NOMO-1 (cell line): Measurements from ENCODE around the gene MEST.
A peak's percentile ranks its signal among the peaks of the same experiment; 100 is the strongest.
"Not testable (repeated sequence)": the region's sequence is repeated elsewhere in the genome, so short reads cannot be mapped to it uniquely, and the experiment has no call there.

Experiments
- DNase-seq, 2 experiments: peaks; one replicate each; lab custom pipeline; 2025; ENCODE audit not compliant: unreplicated experiment in 2 of 2; lab: John Stamatoyannopoulos, UW

MEST gene, protein sequence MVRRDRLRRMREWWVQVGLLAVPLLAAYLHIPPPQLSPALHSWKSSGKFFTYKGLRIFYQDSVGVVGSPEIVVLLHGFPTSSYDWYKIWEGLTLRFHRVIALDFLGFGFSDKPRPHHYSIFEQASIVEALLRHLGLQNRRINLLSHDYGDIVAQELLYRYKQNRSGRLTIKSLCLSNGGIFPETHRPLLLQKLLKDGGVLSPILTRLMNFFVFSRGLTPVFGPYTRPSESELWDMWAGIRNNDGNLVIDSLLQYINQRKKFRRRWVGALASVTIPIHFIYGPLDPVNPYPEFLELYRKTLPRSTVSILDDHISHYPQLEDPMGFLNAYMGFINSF

DNA sequence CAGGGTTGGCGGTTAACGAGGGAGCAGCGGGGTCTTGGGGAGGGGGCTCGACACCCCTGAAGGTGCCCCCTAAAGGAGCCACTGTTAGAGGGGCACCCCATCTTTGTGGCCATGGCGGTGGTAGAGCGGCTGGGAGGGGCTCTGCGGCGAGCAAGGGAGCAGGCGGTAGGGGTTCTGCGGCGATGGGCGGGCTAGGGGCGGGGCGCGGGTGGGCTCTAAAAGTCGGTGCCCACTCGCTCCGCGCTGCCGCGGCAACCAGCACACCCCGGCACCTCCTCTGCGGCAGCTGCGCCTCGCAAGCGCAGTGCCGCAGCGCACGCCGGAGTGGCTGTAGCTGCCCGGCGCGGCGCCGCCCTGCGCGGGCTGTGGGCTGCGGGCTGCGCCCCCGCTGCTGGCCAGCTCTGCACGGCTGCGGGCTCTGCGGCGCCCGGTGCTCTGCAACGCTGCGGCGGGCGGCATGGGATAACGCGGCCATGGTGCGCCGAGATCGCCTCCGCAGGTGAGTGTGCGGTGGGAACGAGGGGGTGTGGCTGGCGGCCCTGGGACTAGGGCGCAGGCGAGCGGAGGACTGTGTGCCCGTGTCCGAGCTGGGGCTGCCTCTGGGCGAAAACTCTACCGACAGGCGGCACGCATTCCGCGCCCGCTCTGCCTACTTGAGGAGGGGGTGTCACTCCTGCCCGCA is at the start of gene MEST:
TSS of gene MEST (plus strand) at position 245 of the 682 bp plus-strand sequence. CDS start at position 474, 229 bp downstream.
- no peak for DNase-seq

DNA sequence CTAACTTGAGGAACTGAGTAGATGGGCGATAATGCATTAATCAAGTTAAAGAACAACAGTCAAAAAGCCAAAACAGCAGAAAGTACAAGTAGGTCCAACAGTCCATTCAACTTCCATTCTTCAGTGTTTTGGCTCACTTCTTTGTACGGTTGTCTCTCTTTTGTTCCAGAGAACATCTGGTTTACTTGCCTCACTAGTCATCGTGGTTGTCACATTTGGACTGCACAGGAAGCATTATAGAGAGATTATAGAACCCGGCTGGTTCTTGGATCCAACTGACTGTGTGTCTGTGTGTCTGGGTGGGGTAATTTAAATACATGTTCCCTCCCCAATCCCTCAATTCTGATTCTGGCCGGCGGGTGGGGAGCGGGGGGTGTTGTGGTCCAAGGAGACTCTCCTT is 49.3 kb upstream of the MEST start:
- no peak for DNase-seq

DNA sequence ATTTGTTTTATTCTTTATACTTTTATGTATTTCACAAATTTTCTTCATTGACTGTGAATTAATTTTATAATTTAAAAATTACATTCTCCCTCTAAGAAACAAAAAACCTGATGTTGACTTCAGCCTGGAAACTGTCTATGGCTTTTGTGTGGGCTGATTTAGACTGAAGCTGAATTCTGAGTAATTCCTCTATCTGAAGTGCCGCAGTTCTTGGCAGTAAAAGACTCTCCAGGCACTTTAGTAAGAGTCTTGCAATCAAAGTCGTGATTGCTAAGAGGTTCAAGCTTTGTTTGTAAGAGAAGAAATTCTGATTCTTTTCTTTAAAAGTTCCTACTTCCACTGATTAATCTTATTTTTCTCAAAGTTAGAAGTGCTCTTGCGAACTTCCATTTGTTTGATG is 47.7 kb upstream of the MEST start:
- no peak for DNase-seq

DNA sequence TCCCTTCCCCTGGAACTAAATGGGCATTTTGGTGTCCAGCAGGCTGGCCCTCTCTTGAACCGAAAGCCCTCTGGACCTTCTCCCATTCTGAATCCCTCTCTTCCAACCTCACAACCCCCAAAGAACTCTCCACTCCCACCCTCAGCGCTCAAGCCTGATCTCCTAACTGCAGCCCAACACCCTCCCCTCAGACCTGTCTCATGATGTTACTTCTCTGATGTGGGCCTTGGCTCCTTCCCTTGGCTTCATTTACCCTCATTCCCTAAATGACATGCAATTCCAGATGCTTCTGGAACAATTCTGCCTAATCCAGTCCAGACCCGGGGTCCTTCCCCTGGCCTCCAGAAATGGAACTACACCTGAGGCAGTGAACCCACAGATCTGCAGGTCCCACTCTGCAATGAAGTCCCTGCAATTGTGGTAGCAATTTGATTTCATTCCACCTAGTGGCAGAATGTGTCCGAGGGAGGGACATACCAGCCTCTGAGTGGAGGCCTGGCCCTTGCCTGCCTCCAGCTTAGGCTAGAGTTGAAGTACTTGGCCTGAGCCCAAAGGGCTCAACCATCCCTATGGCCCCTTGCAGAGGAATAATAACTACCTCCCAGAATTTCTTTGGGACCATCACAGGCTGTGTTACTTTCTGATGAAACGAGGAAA is 47.0 kb upstream of the MEST start:
- no peak for DNase-seq

DNA sequence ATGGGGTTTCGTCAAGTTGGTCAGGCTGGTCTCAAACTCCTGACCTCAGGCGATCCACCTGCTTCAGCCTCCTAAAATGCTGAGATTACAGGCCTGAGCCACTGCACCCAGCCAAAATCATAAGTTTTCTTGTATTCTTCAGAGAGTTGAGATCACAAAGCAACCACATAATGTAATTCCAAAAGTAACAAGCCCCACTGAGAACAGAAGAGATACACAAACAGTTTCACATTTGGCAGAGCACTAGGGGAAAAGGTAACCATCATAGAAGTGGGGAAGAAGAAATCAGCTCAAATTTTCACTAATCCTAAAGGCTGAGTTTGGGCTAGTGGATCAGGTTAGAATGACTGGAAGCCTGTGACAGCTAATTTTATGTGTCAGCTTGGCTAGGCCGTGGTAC is 45.6 kb upstream of the MEST start:
- DNase-seq: no peak

DNA sequence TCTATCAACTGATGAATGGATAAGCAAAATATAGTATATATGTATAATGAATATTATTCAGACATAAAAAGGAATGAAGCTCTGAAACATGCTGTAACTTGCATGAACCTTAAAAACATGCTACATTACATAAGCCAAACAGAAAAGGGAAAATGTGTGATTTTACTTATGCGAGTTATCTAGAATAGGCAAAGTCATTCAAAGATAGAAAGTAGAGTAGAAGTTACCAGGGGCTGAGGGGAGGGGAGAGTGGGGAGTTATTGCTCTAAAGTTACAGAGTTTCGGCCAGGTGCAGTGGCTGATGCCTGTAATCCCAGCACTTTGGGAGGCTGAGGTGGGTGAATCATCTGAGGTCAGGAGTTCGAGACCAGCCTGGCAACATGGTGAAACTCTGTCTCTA is 40.5 kb upstream of the MEST start:
- DNase-seq: not testable (repeated sequence)

DNA sequence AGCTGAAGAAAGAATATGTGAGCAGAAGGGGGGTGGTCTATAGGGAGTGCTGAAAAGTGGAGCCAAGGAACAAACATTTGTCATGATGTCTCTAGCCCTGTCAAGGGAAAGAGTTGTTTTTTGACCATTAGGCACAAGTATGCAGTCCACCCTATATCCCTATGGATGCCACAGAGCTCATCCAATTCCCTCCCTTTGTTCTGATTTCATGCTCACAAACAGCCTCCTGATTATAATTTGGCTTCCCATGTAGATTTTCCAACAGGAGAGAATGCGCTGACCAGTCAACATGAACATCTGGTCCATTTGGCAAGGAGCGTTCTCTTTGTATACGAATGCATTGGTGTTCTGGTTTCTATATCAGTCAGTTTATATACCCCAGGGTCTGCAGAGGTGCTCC is 38.9 kb upstream of the MEST start:
- DNase-seq: no peak

DNA sequence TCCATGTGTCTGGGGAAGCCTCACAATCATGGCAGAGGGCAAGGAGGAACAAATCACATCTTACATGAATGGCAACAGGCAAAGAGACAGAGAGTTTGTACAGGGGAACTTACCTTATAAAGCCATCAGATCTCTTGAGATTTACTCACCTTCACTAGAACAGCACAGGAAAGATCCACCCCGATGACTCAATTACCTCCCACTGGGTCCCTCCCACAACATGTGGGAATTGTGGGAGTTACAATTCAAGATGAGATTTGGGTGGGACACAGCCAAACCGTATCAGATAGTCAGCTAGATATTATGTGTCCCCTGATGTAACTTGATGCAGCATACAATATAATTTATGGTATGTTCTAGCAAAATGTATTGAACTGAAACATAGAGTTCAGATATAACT is 36.9 kb upstream of the MEST start:
- DNase-seq: no peak

DNA sequence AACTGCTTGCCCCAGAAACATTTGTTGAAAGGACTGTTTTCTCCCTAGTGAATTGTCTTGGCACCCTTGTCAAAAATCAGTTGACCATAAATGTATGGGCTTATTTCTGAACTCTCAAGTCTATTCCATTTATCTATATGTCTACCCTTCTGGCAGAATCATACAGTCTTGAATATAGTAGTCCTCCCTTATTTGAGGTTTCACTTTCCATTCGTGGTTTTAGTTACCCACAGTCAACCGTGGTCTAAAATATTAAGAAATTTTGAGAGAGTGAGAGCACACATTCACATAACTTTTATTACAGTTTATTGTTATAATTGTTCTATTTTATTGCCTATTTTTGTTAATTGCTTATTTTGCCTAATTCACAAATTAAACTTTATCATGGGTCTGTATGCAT is 33.6 kb upstream of the MEST start:
- peak in 1 of 2 experiments; percentile 45 for DNase-seq

DNA sequence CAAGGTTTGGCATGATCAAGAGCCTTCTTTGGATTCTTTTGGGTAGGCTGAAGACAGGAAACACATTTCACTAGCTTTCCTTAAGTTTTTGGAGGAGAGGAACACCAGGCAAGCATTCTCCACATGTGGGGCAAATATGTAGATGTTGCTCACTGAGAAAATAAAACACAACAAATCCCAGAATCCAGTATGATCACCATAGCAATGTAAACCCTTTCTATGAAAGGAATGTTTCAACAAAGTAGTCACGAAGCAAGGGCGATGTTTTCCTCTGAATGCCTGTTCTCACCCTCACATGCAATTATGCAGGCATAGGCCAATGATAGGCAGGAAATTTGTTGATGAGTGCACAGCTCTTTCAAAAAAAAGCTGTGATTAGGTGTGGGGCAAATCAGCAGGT is 30.6 kb upstream of the MEST start:
- no peak for DNase-seq

DNA sequence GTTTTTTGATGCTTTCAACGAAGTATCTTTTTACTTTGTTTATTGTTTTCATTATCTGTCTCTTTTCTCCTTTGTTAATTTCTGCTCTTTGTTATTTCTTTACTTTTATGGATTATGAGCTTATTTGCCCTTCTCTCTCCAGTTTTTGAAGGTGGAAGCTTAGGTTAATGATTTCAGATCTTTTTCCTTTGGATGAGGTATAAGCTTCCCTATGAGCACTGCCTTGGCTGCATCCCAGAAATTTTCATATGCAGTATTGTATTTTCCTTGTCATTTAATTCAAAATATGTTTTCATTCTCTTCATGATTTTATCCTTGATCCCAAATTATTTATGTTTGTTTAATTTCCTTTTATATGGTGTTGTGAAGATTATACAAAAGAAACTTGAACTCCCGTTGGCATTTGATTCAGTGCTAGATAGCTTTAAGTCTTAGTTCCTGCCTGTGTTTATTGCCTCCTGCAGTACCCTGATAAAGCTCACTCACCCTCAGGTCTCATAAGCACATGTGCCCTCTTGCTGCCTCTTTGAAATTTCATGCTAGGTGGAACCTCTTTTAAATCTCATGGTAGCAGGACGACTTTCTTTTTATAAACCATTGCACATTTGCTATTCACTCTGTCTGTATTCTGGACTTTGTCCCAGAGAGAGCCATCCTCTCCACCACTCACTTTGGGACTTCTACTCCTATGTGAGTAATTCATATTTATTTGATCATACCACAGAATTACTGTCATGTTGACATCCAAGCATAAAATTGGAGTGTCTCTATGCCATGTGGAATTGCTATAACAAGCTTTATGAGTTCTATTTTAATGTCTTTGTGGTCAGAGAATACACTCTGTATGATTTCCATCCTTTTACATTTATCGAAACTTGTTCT is 28.1 kb upstream of the MEST start:
- no peak for DNase-seq

DNA sequence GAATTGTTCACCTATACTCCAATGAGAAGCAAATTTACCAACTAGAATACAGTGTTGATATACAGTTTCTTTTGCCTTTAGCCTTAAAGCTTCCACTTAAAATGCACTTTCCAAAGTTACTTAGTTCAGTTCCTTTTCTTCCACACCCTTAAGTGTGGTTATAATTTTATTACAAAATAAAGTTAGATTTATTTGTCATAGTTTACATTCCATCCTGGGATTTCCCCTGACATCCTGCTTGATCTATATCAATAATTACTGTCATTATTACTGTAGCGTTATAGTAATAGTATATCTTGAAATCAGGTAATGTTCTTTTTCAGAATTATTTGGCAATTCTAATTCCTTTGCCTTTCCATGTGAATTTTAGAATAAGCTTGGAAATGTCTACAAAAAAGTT is 23.3 kb upstream of the MEST start:
- no peak for DNase-seq

DNA sequence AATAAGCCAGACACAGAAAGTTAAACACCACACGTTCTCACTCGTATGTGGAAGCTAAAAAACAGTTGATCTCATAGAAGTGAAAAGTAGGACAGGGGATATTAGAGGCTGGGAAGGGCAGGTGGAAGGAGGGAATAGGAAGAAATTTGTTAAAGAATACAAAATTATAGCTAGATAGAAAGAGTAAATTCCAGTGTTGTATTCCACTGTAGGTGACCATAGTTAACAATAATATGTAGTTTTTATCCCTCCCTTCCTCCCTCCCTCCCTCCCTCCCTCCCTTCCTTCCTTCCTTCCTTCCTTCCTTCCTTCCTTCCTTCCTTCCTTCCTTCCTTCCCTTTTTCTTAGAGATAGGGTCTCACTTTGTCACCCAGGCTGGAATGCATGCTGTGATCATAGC is 19.9 kb upstream of the MEST start:
- no peak for DNase-seq

DNA sequence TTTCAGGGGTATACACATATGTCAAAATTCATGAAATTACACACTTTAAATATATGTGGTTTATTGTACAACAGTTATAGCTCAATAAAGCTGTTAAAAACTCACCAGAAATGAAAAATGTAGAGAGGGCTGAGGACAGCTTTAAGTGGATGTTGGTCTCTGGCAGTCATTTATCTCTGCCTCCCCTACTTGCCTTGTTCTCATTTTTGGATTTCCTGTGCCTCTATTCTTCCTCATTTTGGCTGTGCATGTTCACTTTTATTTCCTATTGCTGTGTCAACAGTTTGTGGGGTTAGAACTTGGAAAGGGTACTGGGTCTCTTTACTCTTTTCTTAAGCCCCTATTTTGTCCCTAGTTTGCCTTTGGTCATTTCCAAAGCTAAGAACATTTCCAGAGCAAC is 18.6 kb upstream of the MEST start:
- DNase-seq: peak; percentile 26 to 42

DNA sequence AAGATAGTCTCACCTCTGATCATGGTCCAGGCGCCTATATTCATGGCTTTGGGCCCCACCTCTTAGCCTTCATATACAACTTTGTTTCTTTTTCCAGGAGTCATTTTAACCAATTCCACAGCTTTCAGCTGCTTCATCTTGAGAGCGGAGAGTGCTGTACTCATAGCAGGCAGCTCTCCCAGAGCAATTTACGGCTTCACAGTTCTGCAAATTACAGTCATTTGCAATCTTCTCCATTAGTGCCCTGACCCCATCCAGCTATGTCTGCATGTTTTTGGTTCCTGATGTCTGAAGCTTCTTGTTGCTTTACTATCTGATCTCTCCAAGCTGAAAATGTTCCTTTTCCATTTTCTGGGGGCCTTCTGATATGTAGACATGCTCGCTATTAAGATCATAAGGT is 18.0 kb upstream of the MEST start:
- peak in 1 of 2 experiments; percentile 13 for DNase-seq

DNA sequence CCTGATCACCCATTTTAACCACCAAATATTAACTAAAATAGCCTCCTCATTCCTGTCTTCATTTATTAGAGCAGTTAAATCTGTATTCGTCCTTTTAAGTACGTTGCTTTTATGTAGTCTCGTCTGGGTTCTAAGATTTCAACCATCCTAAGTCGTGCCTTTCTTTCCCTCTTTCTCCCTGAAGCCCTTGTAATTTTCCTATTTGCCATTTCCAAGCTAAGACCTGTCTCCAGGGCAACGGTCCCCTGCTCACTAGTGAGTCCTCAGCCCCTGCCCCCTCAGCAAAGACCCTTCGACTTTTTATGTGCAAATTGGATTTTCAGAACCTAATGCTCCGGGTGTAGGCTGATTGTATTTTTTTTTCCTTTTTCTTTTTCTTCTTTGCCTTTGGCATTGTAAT is 16.1 kb upstream of the MEST start:
- DNase-seq: no peak

DNA sequence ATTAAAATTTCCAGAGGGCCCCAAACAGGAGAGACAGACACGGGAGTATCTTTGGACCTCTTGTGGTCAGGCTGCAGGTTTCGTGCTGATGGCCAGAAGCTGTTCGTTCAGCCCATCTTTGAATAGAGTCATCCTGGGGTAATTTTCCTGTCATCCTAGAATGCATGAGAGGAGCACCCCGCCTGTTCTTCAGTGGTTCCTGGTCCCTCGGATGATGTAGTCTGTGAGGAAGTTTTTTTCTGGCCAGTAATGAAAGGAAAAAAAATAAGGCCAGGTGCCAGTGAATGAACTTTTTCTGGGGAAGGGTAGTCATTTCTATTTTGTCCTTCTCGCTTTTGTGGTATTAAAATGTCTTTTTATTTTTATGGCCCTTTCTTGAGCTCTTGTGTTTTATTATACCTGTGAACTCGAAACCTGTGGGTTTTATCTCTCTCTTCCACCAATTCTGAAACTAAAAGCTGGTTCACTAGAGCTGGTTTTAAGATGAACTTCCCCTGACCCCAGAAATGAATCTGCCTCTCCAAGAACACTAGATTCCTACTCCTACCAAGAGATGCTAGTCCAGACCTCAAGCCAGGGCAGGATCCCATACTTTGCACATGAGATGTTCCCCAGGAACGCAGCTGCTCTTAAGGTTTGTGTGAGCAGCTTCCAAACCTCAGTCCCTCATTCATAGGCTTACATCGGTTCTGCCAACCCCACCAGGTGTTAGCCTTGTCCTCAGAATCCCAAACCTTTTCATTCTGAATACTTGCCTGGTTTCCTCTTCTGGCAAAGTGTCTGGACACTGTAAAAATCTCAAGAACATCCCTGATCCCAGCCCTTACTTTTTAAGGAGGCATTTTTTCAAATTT is 15.4 kb upstream of the MEST start:
- no peak for DNase-seq

DNA sequence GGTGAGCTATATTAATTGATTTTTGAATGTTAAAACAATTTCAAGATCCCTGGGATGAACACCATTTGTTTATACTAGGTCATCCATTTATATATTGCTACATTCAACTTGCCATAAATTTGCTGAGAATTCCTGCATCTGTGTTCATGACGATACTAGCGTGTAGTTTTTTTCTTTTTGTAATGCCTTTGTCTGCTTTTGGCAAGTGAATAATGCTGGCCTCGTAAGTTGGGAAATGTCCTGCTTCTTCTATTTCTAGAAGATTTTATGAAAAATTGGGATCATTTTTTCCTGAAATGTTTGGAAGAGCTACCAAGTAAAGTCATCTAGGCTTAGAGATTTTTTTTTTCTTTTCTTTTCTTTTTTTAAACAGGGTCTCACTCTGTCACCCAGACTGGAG is 12.9 kb upstream of the MEST start:
- no peak for DNase-seq

DNA sequence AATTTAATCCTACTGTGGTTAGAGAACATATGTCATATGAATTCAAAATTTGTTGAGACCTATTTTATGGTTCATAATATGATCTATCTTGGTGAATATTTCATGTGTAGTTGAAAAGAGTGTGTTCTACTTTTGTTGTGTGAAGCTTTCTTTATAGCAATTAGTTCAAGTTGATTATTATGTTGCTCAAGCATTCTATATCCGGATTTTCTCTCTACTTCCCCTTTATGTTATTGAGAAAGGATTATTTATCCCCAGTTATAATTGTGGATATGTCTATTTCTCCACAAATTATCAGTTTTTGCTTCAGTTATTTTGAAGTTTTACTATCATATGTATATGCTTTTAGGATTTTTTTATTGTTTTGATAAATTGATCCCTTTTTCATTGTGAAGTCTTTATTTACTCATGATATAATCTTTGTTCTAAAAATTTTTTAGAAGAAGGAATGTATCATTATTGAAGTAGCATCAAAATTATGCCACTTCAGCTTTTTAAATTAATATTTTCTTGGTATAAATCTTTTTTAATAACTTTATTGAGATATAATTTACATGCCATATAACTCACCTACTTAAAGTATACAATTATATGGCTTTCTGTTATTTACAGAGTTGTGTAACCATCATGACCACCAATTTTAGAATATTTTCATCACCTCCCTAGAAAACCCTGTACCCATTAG is 12.0 kb upstream of the MEST start:
- DNase-seq: peak in 1 of 2 experiments; percentile 32

DNA sequence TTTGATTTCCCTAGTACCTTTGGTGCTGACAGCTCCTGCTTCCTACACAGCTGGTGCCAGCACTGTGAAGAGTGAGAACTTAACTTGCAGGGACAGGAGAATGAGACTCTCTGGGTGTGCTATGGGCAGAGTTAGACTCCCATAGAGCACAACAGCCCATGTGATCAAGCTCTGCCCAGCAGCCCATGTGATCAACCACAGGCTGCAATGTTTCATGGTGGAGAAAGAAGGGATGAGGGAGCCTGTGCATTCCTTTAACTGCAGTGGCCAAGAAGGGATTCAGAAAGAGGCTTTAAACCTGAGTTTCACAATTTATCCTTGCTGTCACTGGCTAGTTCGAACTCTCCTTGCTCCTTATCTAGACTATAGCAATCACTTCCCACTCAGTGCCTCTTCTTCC is 10.0 kb upstream of the MEST start:
- no peak for DNase-seq
